Measurements from ENCODE around the gene TIMP1. TPM values are rescaled to one million over a fixed set of nuclear protein-coding genes. Genes with fewer than 3 reads are reported as not detected.

Gene TIMP1
- total RNA-seq, 1 experiment from 2014 or later = 48.6 TPM

- Histone ChIP-seq H3K36me3 (ENCODE audit: low read depth) (no peaks in the 10 kb centered on the region), H3K79me2 (ENCODE audit: low read depth) (no peaks in the 10 kb centered on the region), H4K20me1 (ENCODE audit: insufficient read depth) (no peaks in the 10 kb centered on the region), H3K27me3 (ENCODE audit: insufficient read depth, low read depth) (no peaks in the 10 kb centered on the region), H3K27ac (no peak overlapping the region), H2AFZ (no peak overlapping the region), H3K9me2 (ENCODE audit: insufficient read depth) (no peaks in the 10 kb centered on the region), H3K4me1 (replicated peaks; ENCODE audit: insufficient read depth) (no peaks in the 10 kb centered on the region), H3K9me3 (ENCODE audit: insufficient read depth, low read depth) (no peaks in the 10 kb centered on the region), H3F3A (ENCODE audit: insufficient read depth, low read depth) (no peaks in the 10 kb centered on the region), H3K4me3 (no peak overlapping the region), H3K4me2 (no peak overlapping the region)
- ChIA-PET CTCF (no interaction called here), POLR2A (ENCODE audit: unreplicated experiment) (no interaction called here)
- intact Hi-C loops (cut with micrococcal nuclease; ENCODE audit: unreplicated experiment) = no loop called here
- no peak for DNase-seq
- TF ChIP-seq EZH2 (IDR thresholded peaks at IDR 0.05; ENCODE audit: low read depth) (no peak), CTCF (conservative IDR thresholded peaks at IDR 0.05) (no peak)
- BruUV-seq (replicated peaks) = no TSS peak
Observed at GRCh38 chrX:47576021-47576898, 6.0 kb upstream of the TIMP1 start.

- no peak for DNase-seq
- Histone ChIP-seq H3F3A (ENCODE audit: insufficient read depth, low read depth) (no peaks in the 10 kb centered on the region), H3K4me2 (no peak overlapping the region), H3K4me1 (replicated peaks; ENCODE audit: insufficient read depth) (no peaks in the 10 kb centered on the region), H3K27ac (no peak overlapping the region), H4K20me1 (ENCODE audit: insufficient read depth) (no peaks in the 10 kb centered on the region), H3K79me2 (ENCODE audit: low read depth) (no peaks in the 10 kb centered on the region), H3K4me3 (no peak overlapping the region), H3K9me2 (ENCODE audit: insufficient read depth) (no peaks in the 10 kb centered on the region), H3K27me3 (ENCODE audit: insufficient read depth, low read depth) (no peaks in the 10 kb centered on the region), H3K9me3 (ENCODE audit: insufficient read depth, low read depth) (no peaks in the 10 kb centered on the region), H3K36me3 (ENCODE audit: low read depth) (no peaks in the 10 kb centered on the region), H2AFZ (no peak overlapping the region)
- BruUV-seq (replicated peaks) = no TSS peak
- TF ChIP-seq CTCF (conservative IDR thresholded peaks at IDR 0.05) = no peak
- TF ChIP-seq EZH2 (IDR thresholded peaks at IDR 0.05; ENCODE audit: low read depth) = no peak
- intact Hi-C loops (cut with micrococcal nuclease; ENCODE audit: unreplicated experiment) = no loop called here
- ChIA-PET CTCF (no interaction called here), POLR2A (ENCODE audit: unreplicated experiment) (no interaction called here)
Observed at GRCh38 chrX:47577424-47577823, 4.8 kb upstream of the TIMP1 start.

GRCh38 chrX:47577901-47578300, 4.3 kb upstream of the TIMP1 start:
- H3K79me2 ChIP-seq (ENCODE audit: low read depth) = no peaks in the 10 kb centered on the region
- DNase-seq = no peak
- intact Hi-C loops (cut with micrococcal nuclease; ENCODE audit: unreplicated experiment) = no loop called here
- H3K27me3 ChIP-seq (ENCODE audit: insufficient read depth, low read depth) = no peaks in the 10 kb centered on the region
- H4K20me1 ChIP-seq (ENCODE audit: insufficient read depth) = no peaks in the 10 kb centered on the region
- BruUV-seq (replicated peaks) = no TSS peak
- no peaks in the 10 kb centered on the region for H3K36me3 ChIP-seq (ENCODE audit: low read depth)
- TF ChIP-seq CTCF (conservative IDR thresholded peaks at IDR 0.05) = no peak
- TF ChIP-seq EZH2 (IDR thresholded peaks at IDR 0.05; ENCODE audit: low read depth) = no peak
- CTCF ChIA-PET = no interaction called here
- no peaks in the 10 kb centered on the region for H3K9me2 ChIP-seq (ENCODE audit: insufficient read depth)
- H3K4me2 ChIP-seq = no peak overlapping the region
- H3K4me3 ChIP-seq = no peak overlapping the region
- H3K27ac ChIP-seq = no peak overlapping the region
- no peaks in the 10 kb centered on the region for H3F3A ChIP-seq (ENCODE audit: insufficient read depth, low read depth)
- H2AFZ ChIP-seq = no peak overlapping the region
- POLR2A ChIA-PET (ENCODE audit: unreplicated experiment) = no interaction called here
- no peaks in the 10 kb centered on the region for H3K9me3 ChIP-seq (ENCODE audit: insufficient read depth, low read depth)
- no peaks in the 10 kb centered on the region for H3K4me1 ChIP-seq (replicated peaks; ENCODE audit: insufficient read depth)

All from PC-9 (cell line).